Esophagus muscularis mucosa (tissue), 3 donors: ENCODE measurements around the gene ADD2.

ENCODE experiments used
- CTCF ChIP-seq, 3 experiments: fragments of 200-600 bp in 2 of 3; fragments of 450-650 bp in 1 of 3; sonication (generic) in 2 of 3; IDR thresholded peaks; one replicate each; pipeline ENCODE4 v1.5.1; 2017 to 2019; ENCODE audit warnings: antibody characterized with exemption in 3 of 3, mild to moderate bottlenecking in 2 of 3, moderate library complexity in 1 of 3
- POLR2A ChIP-seq: fragments of 450-650 bp; IDR thresholded peaks from one replicate; pipeline ENCODE4 v1.6.1; 2017; ENCODE audit warnings: antibody characterized with exemption, moderate library complexity, mild to moderate bottlenecking, low read depth

GRCh38 chr2:70716131-70716743 is 51.8 kb downstream of the ADD2 start:
- TF ChIP-seq POLR2A: no peak
- no peak for TF ChIP-seq CTCF (IDR thresholded peaks at IDR 0.05)
